H1 (cell line): ENCODE data around the gene TMEM223. TPM values are rescaled to one million over a fixed set of nuclear protein-coding genes. Genes with fewer than 3 reads are reported as not detected.
A peak's percentile ranks its signal among the peaks of the same experiment; 100 is the strongest.

Source experiments
- ASH2L ChIP-seq: fragments of 200-600, 300-600 bp; sonication (generic); IDR thresholded peaks from one replicate; pipeline ENCODE4 v1.7.1; 2017; ENCODE audit warnings: low read length
- CHD1 ChIP-seq: IDR thresholded peaks from 2 replicates; pipeline ENCODE4 v1.6.1; 2012; ENCODE audit warnings: low read depth, low read length, improper control_type of control experiment
- GABPA ChIP-seq: IDR thresholded peaks from 2 replicates; pipeline ENCODE4 v1.6.1; 2011; ENCODE audit warnings: mild to moderate bottlenecking, low read length, moderate library complexity, borderline replicate concordance; ENCODE audit not compliant: insufficient read depth
- NRF1 ChIP-seq: IDR thresholded peaks from 2 replicates; pipeline ENCODE4 v1.6.1; 2011; ENCODE audit warnings: mild to moderate bottlenecking, low read depth, low read length, improper control_type of control experiment
- POU5F1 ChIP-seq: IDR thresholded peaks from 2 replicates; pipeline ENCODE4 v1.6.1; 2011; ENCODE audit warnings: low read depth, mild to moderate bottlenecking, low read length, moderate library complexity
- SIRT6 ChIP-seq: IDR thresholded peaks from one replicate; pipeline ENCODE4 v1.7.1; 2012; ENCODE audit warnings: low read length, inconsistent platforms
- SP1 ChIP-seq: IDR thresholded peaks from 2 replicates; pipeline ENCODE4 v1.6.1; 2011; ENCODE audit warnings: low read depth, low read length
- ZNF274 ChIP-seq: IDR thresholded peaks from 2 replicates; pipeline ENCODE4 v1.7.0; 2012; ENCODE audit warnings: low read length, borderline replicate concordance; ENCODE audit errors: extremely low read depth
- polyA plus RNA-seq, 7 experiments: library from polyadenylated mRNA; depleted of rRNA in 3 of 7; stranded (reverse) in 5 of 7; unstranded in 2 of 7; fragments of >200 nt in 5 of 7; fragments of 200-250 nt in 2 of 7; gene quantifications; 1 replicate in 5 of 7; 2 replicates in 1 of 7; 4 replicates in 1 of 7; pipeline versions ENCODE4 v1.2.1 to v1.2.3, GENCODE V29; 2011 to 2013; ENCODE audit warnings: missing spikeins in 2 of 7, mixed read lengths in 2 of 7
- total RNA-seq: library from RNA; stranded (reverse); fragmentation: NEBNext Ultra II Directional; extraction: Animal tissue kit (Norgen Biotek cat#: 25700); gene quantifications from 2 replicates; pipeline ENCODE4 v1.2.1, GENCODE V29; 2021
- TF ChIP-seq, protein P1 (sequence below): fragments of 300-600 bp; sonication (generic); IDR thresholded peaks from 2 replicates; pipeline ENCODE4 v1.7.1; 2012; ENCODE audit warnings: low read length, moderate library complexity, mild to moderate bottlenecking, inconsistent platforms; ENCODE audit not compliant: insufficient replicate concordance
- TF ChIP-seq, protein P2 (sequence below): IDR thresholded peaks from 2 replicates; pipeline ENCODE4 v1.6.1; 2011; ENCODE audit warnings: low read depth, mild to moderate bottlenecking, low read length; ENCODE audit not compliant: insufficient read depth

TMEM223 gene
- total and polyA plus RNA-seq, 2 of the 8 experiments (the other 6 are each of a cell fraction or from before 2014, with no cell fraction given) = 22.9 to 64.1 TPM

DNA sequence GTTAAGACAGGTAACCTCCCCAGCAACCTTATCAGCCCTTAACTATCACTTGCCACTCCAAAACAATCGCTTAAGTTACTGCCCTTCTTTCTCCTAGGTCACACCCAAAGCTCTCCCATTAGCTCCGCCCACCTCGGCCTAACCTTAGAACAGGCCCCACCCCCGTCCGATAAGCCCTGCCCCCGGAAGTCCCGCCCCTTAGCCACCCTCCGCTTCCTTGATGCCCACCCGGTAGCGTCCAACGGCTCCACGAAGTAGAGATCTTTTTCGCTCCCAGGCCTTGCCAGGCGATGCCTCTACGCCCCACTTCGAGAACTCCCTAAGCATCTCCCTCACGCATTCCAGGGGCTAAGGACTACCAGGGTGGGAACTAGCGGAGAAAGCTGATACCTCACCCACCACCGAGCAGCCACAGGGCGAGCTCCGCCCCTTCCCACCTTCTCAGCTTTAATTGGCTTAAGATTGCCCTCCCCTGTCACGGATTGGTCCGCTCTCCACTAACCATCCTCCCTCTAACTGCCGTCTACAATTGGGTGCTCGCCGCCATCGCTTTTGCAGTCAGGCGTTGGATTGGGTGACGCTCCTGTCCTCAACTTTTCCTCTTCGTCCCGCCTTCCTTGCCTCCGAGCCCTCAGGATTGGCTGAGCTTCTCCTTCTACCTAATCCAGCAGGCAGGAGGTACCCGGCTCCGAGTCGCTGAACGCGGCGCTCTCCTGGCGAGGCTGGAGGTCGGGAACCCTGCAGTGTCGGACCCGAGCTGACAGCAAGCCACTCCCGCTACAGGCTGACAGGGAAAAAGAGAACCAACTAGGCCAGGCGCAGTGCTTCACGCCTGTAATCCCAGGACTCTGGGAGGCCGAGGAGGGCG is 37.8 kb downstream of the TMEM223 start, which contains the start of gene ZBTB3 (continued):
- TF ChIP-seq, protein P1, sequence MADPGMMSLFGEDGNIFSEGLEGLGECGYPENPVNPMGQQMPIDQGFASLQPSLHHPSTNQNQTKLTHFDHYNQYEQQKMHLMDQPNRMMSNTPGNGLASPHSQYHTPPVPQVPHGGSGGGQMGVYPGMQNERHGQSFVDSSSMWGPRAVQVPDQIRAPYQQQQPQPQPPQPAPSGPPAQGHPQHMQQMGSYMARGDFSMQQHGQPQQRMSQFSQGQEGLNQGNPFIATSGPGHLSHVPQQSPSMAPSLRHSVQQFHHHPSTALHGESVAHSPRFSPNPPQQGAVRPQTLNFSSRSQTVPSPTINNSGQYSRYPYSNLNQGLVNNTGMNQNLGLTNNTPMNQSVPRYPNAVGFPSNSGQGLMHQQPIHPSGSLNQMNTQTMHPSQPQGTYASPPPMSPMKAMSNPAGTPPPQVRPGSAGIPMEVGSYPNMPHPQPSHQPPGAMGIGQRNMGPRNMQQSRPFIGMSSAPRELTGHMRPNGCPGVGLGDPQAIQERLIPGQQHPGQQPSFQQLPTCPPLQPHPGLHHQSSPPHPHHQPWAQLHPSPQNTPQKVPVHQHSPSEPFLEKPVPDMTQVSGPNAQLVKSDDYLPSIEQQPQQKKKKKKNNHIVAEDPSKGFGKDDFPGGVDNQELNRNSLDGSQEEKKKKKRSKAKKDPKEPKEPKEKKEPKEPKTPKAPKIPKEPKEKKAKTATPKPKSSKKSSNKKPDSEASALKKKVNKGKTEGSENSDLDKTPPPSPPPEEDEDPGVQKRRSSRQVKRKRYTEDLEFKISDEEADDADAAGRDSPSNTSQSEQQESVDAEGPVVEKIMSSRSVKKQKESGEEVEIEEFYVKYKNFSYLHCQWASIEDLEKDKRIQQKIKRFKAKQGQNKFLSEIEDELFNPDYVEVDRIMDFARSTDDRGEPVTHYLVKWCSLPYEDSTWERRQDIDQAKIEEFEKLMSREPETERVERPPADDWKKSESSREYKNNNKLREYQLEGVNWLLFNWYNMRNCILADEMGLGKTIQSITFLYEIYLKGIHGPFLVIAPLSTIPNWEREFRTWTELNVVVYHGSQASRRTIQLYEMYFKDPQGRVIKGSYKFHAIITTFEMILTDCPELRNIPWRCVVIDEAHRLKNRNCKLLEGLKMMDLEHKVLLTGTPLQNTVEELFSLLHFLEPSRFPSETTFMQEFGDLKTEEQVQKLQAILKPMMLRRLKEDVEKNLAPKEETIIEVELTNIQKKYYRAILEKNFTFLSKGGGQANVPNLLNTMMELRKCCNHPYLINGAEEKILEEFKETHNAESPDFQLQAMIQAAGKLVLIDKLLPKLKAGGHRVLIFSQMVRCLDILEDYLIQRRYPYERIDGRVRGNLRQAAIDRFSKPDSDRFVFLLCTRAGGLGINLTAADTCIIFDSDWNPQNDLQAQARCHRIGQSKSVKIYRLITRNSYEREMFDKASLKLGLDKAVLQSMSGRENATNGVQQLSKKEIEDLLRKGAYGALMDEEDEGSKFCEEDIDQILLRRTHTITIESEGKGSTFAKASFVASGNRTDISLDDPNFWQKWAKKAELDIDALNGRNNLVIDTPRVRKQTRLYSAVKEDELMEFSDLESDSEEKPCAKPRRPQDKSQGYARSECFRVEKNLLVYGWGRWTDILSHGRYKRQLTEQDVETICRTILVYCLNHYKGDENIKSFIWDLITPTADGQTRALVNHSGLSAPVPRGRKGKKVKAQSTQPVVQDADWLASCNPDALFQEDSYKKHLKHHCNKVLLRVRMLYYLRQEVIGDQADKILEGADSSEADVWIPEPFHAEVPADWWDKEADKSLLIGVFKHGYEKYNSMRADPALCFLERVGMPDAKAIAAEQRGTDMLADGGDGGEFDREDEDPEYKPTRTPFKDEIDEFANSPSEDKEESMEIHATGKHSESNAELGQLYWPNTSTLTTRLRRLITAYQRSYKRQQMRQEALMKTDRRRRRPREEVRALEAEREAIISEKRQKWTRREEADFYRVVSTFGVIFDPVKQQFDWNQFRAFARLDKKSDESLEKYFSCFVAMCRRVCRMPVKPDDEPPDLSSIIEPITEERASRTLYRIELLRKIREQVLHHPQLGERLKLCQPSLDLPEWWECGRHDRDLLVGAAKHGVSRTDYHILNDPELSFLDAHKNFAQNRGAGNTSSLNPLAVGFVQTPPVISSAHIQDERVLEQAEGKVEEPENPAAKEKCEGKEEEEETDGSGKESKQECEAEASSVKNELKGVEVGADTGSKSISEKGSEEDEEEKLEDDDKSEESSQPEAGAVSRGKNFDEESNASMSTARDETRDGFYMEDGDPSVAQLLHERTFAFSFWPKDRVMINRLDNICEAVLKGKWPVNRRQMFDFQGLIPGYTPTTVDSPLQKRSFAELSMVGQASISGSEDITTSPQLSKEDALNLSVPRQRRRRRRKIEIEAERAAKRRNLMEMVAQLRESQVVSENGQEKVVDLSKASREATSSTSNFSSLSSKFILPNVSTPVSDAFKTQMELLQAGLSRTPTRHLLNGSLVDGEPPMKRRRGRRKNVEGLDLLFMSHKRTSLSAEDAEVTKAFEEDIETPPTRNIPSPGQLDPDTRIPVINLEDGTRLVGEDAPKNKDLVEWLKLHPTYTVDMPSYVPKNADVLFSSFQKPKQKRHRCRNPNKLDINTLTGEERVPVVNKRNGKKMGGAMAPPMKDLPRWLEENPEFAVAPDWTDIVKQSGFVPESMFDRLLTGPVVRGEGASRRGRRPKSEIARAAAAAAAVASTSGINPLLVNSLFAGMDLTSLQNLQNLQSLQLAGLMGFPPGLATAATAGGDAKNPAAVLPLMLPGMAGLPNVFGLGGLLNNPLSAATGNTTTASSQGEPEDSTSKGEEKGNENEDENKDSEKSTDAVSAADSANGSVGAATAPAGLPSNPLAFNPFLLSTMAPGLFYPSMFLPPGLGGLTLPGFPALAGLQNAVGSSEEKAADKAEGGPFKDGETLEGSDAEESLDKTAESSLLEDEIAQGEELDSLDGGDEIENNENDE = no peak
- TF ChIP-seq, protein P2, sequence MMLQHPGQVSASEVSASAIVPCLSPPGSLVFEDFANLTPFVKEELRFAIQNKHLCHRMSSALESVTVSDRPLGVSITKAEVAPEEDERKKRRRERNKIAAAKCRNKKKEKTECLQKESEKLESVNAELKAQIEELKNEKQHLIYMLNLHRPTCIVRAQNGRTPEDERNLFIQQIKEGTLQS = no peak
- TF ChIP-seq SP1 = peak; percentile 99
- peak; percentile 81 for TF ChIP-seq GABPA
- no peak for TF ChIP-seq CHD1
- TF ChIP-seq POU5F1 = no peak
- no peak for TF ChIP-seq ASH2L
- TF ChIP-seq SIRT6 = no peak
- TF ChIP-seq ZNF274 = no peak
- no peak for TF ChIP-seq NRF1
